Lung (tissue), 16 donors: ENCODE measurements around the gene SERPING1. TPM values are rescaled to one million over a fixed set of nuclear protein-coding genes. Genes with fewer than 3 reads are reported as not detected.

Source experiments
- ATAC-seq: fragments of 200-7000 bp; cut with Tn5 transposase; one replicate; pipeline ENCODE4 v1.9.1; 2020; ENCODE audit warnings: moderate number of reproducible peaks; ENCODE audit not compliant: insufficient read depth, low FRiP score
- DNase-seq, 3 donors: peaks; one replicate each; pipeline ENCODE4 v3.0.0-alpha.2; 2013 to 2017
- H3K27ac ChIP-seq, 2 donors: one replicate each; pipeline ENCODE4 v1.5.1; 2013; ENCODE audit warnings: mild to moderate bottlenecking in 2 of 2, moderate library complexity in 2 of 2, control low read depth in 1 of 2, inconsistent platforms in 1 of 2, low read depth in 1 of 2, low read length in 1 of 2
- H3K27me3 ChIP-seq, 3 donors: one replicate each; pipeline ENCODE4 v1.5.1; 2013; ENCODE audit warnings: low read length in 2 of 3; ENCODE audit not compliant: control insufficient read depth in 3 of 3, insufficient read depth in 3 of 3
- H3K36me3 ChIP-seq, 4 donors: one replicate each; pipeline ENCODE4 v1.5.1; 2013; ENCODE audit warnings: low read length in 4 of 4, mild to moderate bottlenecking in 1 of 4, moderate library complexity in 1 of 4; ENCODE audit not compliant: control insufficient read depth in 4 of 4, insufficient read depth in 4 of 4
- H3K4me1 ChIP-seq, 5 donors: one replicate each; pipeline ENCODE4 v1.5.1; 2013; ENCODE audit warnings: low read length in 5 of 5, mild to moderate bottlenecking in 2 of 5, moderate library complexity in 1 of 5; ENCODE audit not compliant: control insufficient read depth in 5 of 5, insufficient read depth in 5 of 5
- H3K4me3 ChIP-seq: one replicate; pipeline ENCODE4 v1.5.1; 2013; ENCODE audit warnings: mild to moderate bottlenecking, control low read depth, moderate library complexity
- H3K9ac ChIP-seq, 2 donors: one replicate each; pipeline ENCODE4 v1.5.1; 2013; ENCODE audit warnings: low read length in 2 of 2, control low read depth in 1 of 2; ENCODE audit not compliant: insufficient read depth in 1 of 2
- H3K9me3 ChIP-seq, 4 donors: one replicate each; pipeline ENCODE4 v1.5.1; 2013; ENCODE audit warnings: low read length in 3 of 4, mild to moderate bottlenecking in 1 of 4, moderate library complexity in 1 of 4; ENCODE audit not compliant: control insufficient read depth in 4 of 4, insufficient read depth in 3 of 4
- WGBS, 2 donors: extraction: QIAGEN DNeasy Blood & Tissue Kit; methylation state at CpG; one replicate each; pipeline ENCODE4 v1.1.7; 2013; 5-methylcytosine and 5-hydroxymethylcytosine counted together
- long read RNA-seq, 5 donors: transcript quantifications; one replicate each; lab custom pipeline, GENCODE V29; 2026
- polyA plus RNA-seq, 2 donors: library from polyadenylated mRNA; stranded (reverse); fragments of 200-250 nt; gene quantifications; one replicate each; pipeline ENCODE4 v1.2.1, GENCODE V29; 2013
- total RNA-seq, 2 donors: library from RNA; depleted of rRNA in 1 of 2; stranded (reverse); fragments of >200 nt in 1 of 2; gene quantifications; one replicate each; pipeline ENCODE4 v1.2.1, GENCODE V29; 2014 to 2021
- TF ChIP-seq, protein P1 (sequence below): IDR thresholded peaks from 2 replicates; pipeline ENCODE4 v1.5.1; 2012; ENCODE audit warnings: mild to moderate bottlenecking; ENCODE audit errors: control extremely low read depth, extremely low read depth
- donor health status: control.
- donor health status: control.
- donor health status: Bipolar disorder and iron deficiency.
- donor health status: healthy.
- donor health status: DM: yes; HTN: yes; CAD: no.

The SERPING1 gene
- total RNA-seq (100 to 1,000 TPM; 102 to 407 TPM), polyA plus RNA-seq (100 to 1,000 TPM; 214 to 418 TPM)
- long read RNA-seq, donor 1, transcript SERPING1-201 (8 exons, 2,002 nt) = minor isoform, 9 of 236 reads
- long read RNA-seq, donor 1, transcript SERPING1-209 (2 exons, 908 nt) = major isoform, 12 of 236 reads
- long read RNA-seq, donor 1, transcript SERPING1-210 (6 exons, 1,004 nt) = minor isoform, 8 of 236 reads
- long read RNA-seq, donor 1, partial matches to known transcripts = 207 of 236 reads
- long read RNA-seq, donor 1, other reads (novel, unspliced or antisense) = 0 of 236 reads
- long read RNA-seq, donor 2, transcript SERPING1-209 (2 exons, 908 nt) = major isoform, 5 of 87 reads
- long read RNA-seq, donor 2, partial matches to known transcripts = 82 of 87 reads
- long read RNA-seq, donor 2, other reads (novel, unspliced or antisense) = 0 of 87 reads
- long read RNA-seq, donor 3, transcript SERPING1-201 (8 exons, 2,002 nt) = minor isoform, 5 of 124 reads
- long read RNA-seq, donor 3, transcript SERPING1-209 (2 exons, 908 nt) = major isoform, 6 of 124 reads
- long read RNA-seq, donor 3, partial matches to known transcripts = 111 of 124 reads
- long read RNA-seq, donor 3, other reads (novel, unspliced or antisense) = 0 of 124 reads
- long read RNA-seq, donor 4, transcript SERPING1-209 (2 exons, 908 nt) = minor isoform, 5 of 70 reads
- long read RNA-seq, donor 4, transcript SERPING1-201 (8 exons, 2,002 nt) = major isoform, 7 of 70 reads
- long read RNA-seq, donor 4, partial matches to known transcripts = 55 of 70 reads
- long read RNA-seq, donor 4, other reads (novel, unspliced or antisense) = 0 of 70 reads
- long read RNA-seq, donor 5, transcript SERPING1-210 (6 exons, 1,004 nt) = minor isoform, 11 of 256 reads
- long read RNA-seq, donor 5, transcript SERPING1-201 (8 exons, 2,002 nt) = minor isoform, 10 of 256 reads
- long read RNA-seq, donor 5, transcript SERPING1-209 (2 exons, 908 nt) = major isoform, 15 of 256 reads
- long read RNA-seq, donor 5, partial matches to known transcripts = 220 of 256 reads
- long read RNA-seq, donor 5, other reads (novel, unspliced or antisense) = 0 of 256 reads

DNA sequence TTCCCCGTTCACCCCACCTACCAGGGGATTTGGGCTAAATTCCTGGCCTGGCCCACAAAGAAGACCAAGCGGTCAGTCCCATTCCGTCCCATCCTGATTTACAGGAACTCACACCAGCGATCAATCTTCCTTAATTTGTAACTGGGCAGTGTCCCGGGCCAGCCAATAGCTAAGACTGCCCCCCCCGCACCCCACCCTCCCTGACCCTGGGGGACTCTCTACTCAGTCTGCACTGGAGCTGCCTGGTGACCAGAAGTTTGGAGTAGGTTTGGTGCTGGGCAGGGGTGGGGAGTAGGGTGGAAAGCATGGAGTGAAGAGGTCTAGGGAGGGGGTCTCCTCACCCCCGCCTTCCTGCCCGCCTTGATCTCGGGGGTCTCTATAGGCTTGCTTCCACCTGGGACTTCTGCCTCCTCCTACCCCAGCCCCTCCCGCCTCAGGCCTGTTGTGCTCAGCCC is at the start of gene SERPING1:
SERPING1 (plus strand) TSS at position 225 of the 455 bp plus-strand sequence. CDS start 586 bp downstream, outside the sequence.
- peak within 1 kb of the TSS; percentile 70 to 94 for H3K27ac ChIP-seq
- peak; percentile 56 for ATAC-seq
- H3K27me3 ChIP-seq = no peaks in the 10 kb centered on the region
- H3K4me3 ChIP-seq = peak within 1 kb of the TSS; percentile 62
- WGBS, 2 donors = 17 to 24% methylated on average over 10 of the region's 10 CpGs
- no peaks in the 10 kb centered on the region for H3K9me3 ChIP-seq
- H3K36me3 ChIP-seq = peaks cover 0 to 7% (median 0%) of the 10 kb centered on the region in 4 donors
- peaks cover 4 to 17% (median 11%) of the 10 kb centered on the region in 5 donors for H3K4me1 ChIP-seq
- DNase-seq = peak; percentile 74 to 75 (median 74)
- TF ChIP-seq, protein P1, sequence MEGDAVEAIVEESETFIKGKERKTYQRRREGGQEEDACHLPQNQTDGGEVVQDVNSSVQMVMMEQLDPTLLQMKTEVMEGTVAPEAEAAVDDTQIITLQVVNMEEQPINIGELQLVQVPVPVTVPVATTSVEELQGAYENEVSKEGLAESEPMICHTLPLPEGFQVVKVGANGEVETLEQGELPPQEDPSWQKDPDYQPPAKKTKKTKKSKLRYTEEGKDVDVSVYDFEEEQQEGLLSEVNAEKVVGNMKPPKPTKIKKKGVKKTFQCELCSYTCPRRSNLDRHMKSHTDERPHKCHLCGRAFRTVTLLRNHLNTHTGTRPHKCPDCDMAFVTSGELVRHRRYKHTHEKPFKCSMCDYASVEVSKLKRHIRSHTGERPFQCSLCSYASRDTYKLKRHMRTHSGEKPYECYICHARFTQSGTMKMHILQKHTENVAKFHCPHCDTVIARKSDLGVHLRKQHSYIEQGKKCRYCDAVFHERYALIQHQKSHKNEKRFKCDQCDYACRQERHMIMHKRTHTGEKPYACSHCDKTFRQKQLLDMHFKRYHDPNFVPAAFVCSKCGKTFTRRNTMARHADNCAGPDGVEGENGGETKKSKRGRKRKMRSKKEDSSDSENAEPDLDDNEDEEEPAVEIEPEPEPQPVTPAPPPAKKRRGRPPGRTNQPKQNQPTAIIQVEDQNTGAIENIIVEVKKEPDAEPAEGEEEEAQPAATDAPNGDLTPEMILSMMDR = no peak
- peak within 1 kb of the TSS; percentile 63 to 93 for H3K9ac ChIP-seq

DNA sequence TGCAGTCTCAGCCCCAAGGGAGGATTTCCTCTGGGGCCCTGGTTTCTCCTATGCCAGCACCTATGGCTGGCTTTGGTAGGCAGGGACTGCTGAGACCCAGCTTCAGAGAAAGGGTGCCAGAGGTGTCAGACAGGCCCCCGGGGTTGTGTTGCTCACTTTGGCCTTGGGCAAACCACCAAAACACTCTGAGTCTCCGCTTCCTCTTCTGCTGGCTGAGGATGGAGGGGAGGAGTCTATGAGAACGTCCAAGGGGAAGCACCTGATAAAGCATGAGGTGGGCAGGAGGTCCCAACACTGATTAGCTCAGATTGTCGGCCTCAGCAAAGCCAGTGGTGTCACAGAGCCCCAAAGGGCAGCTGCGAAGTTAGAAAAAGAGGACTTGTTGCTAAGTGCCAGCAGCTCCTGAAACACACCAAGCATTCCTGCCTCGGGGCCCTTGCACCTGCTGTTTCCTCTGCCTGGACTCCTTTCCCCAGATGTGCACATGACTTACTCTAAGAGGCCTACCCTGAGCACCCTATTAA is 49.6 kb upstream of the SERPING1 start:
- Histone ChIP-seq H3K9me3 (no peaks in the 10 kb centered on the region), H3K27ac (no peak overlapping the region)

DNA sequence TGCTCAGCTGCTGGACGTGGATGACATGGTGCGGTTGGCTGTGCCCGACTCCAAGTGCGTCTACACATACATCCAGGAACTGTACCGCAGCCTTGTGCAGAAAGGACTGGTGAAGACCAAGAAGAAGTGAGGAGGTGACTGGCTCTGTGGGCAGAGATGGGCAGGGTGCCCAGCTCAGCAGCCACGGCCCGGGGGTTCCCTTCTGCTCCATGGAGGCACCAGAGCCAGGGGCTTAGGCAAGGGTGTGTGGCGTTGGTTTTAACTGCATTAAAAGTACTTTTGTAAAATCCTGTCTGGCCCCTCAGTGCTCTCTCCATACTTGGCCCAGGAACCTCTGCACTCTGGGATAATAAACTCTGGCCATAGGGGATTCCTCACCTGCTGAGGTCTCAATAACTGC is 47.5 kb upstream of the SERPING1 start:
- Histone ChIP-seq H3K36me3 (peaks cover 0 to 54% (median 20%) of the 10 kb centered on the region in 4 donors), H3K9me3 (no peaks in the 10 kb centered on the region), H3K9ac (no peak overlapping the region), H3K27me3 (no peaks in the 10 kb centered on the region), H3K27ac (no peak overlapping the region), H3K4me1 (no peaks in the 10 kb centered on the region), H3K4me3 (no peak overlapping the region)
- TF ChIP-seq, protein P1 = no peak
- ATAC-seq (no peak), DNase-seq (no peak)
- 83 to 90% methylated on average over 8 of the region's 8 CpGs for WGBS, 2 donors

More for the DNA sequence above, 49.6 kb upstream of the SERPING1 start:
- DNase-seq = no peak
- Histone ChIP-seq H3K36me3 (peaks cover 0 to 37% (median 20%) of the 10 kb centered on the region in 4 donors), H3K4me3 (no peak overlapping the region), H3K4me1 (no peaks in the 10 kb centered on the region), H3K9ac (no peak overlapping the region), H3K27me3 (no peaks in the 10 kb centered on the region)
- TF ChIP-seq, protein P1 = no peak
- WGBS, 2 donors = 27 to 44% methylated on average over 6 of the region's 6 CpGs
- no peak for ATAC-seq
